Amniotic stem cell (primary cell): ENCODE measurements around the gene KRT15.

ENCODE experiments used
- DNase-seq: peaks from one replicate; lab custom pipeline; 2025; lab: John Stamatoyannopoulos, UW

Gene KRT15

DNA sequence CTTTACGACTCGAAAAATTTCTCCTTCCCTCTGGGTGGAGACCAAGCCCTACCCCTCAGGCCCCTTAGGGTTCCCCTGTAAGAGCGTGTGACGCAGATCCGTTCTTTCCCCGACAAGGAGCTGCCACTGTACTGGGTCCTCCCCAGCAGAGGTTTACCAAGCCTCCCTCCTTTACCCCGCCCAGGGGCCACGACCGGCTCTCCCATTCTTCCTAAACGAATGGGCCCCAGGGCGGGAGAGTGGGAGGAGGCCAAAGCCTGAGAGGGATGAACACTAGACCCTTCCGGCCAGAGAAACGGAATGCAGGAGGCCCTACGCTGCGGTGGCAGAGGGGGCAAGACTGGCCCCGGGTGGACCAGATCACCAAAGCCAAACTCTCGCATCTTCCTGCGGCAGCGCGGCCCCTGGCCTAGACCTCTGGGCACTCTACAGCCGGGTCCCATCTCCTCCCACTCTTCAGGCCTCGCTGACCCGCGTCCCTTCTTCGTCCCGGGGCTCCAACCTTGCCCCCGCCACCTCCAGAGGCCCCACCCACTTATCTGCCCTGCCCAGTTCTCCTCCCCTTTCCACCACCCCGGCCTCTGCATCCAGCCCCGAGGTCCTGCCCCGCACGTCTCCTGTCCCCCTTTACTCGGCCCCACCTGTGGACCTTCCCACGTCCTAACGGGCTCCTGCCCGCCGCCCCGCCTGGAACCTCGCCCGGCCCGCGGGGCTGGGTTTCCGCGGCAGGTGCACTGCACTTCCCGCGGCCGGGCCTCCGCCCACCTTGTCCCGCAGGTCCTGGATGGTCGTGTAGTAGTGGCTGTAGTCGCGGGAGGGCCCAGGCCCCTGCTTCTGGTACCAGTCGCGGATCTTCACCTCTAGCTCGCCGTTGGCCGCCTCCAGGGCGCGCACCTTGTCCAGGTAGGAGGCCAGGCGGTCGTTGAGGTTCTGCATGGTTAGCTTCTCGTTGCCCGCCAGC, 8.7 kb upstream of the KRT15 start:
- DNase-seq = no peak

DNA sequence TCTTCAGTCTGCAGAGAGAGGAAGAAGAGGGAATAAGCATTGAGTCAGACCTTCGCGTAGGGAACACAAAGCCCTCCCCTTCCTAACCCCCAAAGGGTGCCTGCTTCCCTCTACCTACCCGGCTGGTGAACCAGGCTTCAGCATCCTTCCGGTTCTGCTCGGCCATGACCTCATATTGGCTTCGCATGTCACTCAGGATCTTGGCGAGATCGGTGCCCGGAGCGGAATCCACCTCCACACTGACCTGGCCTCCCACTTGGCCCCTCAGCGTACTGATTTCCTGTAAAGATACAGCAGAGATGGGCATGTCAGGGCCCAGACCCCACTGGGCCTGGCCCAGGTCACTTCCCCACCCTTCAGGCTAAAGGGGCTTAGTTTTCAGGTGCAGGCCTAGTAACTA, 5.6 kb upstream of the KRT15 start:
- no peak for DNase-seq

DNA sequence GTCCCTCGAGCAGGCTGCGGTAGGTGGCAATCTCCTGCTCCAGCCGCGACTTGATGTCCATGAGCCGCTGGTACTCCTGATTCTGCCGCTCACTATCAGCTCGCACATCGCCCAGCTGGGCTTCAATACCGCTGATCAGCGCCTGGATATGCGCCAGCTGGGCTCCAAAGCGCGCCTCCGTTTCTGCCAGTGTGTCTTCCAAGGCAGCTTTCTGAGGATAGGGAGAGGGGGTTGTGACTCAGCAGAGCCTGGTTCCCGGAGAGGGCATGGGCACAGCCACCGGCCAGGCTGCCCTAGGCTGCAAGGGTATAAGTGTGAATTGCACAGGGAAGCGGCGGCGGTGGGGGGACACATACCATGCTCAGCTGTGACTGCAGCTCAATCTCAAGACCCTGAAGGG, 5.1 kb upstream of the KRT15 start:
- no peak for DNase-seq

DNA sequence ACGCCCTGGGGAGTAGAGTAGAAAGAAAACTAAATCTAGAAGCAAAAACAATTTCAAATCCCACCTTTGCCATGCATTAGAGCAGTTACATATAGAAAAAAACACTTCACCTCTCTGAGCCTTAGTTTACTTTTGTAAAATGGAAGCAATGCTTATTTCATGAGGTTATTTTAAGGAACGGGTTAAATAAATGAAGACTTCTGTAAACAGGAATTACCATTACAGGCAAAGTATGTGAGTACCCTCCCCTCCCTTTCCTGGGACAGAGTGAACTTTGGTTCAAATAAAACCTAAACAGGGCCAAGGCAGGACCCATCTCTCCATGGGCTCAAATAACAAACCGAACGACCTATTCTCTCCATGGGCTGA, 4.5 kb upstream of the KRT15 start:
- no peak for DNase-seq

DNA sequence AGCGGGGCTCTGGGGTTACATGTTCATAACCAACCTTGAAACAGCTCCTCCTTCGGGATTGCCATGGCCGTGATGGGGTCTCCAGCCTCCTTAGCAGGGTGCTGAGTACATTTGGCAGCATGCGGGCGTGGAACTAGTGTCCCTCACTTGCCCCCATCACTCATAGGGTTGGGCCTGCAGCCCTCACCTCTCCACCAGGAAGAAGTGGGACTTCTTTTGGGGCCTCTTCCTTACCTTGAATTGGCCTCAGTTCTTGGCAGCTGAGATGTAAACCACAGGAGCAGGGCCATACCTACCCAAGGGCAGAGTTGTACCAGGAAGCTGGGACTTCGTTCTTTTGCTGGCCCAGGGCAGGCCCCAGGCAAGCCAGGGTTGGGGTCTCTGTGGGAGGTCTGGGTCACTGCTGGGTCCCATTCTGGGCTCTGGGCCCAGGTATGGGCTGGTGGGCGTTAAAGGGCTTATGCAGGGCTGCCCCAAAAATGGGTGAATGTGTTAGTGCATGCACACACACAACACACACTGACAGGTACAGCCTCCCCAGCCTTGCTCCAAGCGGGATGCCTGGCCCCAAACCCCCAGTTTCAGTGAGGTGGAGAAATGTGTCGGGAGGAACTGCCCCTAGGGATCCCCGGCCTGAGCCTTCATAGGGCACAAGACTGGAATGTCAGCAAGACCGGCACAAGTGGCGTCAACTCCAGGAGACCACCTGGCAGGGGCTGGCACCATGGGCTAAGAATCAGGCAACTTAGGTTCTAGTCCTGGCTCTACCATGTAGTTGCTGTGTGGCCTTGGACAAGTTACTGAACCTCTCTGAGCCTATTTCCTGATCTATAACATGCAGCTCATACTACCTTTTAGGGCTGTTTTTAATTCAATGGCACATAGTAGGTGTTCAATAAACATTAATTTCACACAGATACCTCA, 3.9 kb upstream of the KRT15 start:
- DNase-seq = no peak

DNA sequence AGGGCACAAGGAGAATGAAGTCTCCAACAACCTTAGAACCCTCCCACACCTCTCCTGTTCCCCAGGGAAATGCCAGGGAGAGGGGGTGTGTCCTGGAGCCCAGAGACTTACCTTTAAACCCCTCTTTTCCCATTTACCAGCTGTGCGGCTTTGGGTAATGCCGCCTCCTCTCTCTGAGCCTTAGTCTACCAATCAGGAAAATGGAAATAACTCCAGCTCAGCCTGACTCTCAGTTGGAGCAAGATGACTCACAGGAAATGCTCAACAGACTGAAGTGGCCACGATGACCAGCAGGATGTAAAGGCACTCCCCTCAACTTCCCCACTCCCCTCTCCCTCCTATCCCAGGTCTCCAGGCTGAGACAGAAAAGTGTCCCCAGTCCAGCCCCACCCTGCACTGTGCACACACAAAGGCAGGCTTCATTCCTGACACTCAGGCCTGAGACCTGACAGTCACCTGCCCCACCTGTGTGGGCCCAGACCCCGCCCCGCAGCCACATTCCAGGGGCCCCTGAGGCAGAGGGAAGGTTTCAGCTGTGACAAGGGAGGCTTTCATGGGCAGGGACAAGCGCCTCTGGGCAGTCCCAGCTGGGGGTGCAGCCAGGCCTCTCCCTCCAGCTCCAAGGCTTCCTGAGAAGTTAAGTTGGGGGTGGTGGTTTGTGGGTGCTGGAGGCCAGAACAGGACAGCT, 3.0 kb upstream of the KRT15 start:
- DNase-seq = peak; percentile 59

DNA sequence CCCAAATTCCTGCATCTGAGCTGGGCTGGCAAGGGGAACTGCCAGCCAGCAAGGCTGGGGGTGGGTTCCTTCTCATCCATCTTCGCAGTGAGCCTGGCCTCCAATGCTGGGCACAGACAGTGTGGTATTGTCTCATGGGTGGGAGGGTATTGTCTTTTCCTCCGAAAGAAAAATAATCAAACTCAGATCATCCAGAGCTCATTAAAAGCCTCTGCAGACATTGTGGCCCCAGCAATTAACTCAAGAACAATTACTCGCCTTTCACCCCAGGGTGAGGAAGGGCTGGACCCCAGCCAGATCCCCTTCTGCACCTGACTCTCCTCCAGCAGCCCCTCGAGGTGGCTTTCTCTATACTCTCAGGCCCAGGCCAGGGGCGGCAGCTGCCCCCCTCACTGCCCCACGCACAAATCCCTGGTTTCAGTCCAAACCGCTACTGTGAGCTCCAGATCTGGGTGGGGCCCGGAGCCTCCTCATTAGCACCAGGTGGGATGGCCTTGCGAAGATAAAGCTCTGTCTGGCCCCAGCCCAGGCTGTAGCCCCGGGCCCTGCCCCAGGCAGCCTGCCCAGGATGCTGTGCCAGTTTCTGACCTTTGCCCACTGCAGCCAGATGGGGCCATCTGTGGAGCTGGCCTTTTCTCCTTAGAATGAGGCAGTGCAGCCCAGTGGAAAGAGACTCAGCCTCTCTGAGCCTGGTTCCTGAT, 2.3 kb upstream of the KRT15 start:
- DNase-seq = no peak

DNA sequence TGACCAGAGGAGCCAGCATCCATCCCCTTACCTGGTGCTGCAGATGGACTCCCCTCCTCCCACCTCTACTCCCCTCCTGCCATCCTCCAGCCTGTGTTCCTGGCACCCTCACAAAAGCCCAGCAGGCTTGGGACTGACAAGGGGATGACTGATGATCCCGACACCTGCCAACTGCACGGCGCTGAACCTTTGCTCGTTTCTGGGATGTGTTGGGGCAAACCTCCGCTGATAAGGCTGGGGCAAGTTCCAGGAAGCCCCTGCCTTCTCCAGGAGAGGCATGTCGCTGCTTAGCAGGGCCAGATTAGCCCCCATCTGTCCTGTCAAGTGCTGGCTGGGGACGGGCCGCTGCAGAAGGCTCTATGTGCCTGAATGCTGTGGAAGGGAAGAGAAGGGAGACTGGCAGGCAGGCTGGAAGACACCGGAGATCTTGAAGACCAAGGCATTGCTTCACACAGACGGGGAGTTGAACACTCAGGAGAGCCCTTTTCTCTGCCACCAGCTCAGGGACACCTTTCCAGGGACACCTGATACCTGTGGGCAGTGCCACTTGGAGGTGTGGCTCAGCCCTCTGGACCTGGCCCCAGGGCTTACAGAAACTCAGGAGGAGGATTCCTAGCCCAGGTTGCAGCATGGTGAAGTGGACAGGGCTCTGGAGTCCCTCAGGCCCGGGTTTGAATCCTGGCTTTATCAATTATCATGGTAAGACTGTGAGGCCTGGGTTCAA, 973 bp upstream of the KRT15 start:
- no peak for DNase-seq

DNA sequence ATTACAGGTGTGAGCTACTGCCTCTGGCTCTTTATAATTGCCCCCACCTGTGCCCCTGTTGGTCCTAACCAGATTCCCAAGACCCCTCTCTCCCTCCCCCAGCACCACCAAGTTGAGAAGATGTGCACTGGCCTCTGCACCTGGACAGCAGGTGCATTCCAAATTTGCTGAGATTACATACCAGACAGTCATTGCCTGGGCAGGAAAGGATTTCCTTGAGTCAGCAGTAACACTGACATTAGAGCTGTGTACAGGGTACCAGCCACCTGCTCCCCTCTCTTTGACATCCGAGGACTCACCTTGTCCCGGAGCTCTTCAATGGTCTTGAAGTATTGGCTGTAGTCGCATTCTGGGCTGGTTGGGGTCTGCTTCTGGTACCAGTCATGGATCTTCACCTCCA, 659 bp downstream of the KRT15 start:
- DNase-seq = no peak

DNA sequence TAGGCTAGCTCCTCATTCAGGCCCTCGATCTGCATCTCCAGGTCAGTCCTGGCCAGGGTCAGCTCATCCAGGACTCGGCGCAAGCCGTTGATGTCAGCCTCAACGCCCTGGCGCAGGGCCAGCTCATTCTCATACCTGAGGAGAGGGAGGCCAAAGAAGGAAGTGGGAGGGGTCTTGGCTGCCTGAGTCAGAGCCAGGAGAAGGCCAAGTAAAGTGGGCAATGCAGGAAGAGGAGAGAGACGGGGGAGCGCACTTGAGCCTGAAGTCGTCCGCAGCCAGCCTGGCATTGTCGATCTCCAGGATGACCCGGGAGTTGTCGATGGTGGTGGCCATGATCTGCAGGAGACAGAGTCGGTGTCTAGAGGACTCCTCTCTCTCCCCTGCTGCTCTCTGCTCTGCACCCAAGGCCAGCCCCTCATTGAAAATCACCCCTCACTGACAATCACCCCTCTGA, 1.8 kb downstream of the KRT15 start:
- no peak for DNase-seq

DNA sequence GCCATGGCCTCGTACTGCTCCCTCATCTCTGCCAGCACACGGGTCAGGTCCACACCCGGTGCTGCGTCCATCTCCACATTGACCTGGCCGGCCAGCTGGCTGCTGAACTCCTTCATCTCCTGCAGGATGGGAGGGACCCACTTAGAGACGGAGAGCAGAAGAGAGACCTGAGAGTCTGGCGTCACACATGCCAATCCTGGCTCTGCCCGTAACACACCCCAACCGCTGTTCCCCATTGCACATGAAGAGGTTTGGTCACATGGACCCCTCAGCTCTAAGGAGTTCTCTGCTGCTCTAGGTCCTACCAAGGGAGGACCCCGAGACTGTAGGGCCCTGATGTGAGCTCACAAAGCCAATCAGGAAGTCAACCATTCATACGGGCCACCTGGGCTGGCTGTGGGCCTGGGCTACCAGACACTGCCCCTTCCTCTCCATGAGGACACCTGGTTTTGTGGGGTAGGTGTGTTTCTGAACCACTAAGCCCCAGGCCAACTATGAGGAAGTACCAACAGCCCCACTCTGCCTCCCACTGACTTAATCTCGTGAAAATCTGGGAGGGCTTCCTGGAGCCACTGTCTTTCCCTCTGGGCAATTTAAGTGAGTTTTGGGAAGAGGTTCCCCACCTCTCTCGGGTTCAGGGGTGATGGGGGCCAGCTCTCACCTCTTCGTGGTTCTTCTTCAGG, 2.4 kb downstream of the KRT15 start:
- DNase-seq = no peak

DNA sequence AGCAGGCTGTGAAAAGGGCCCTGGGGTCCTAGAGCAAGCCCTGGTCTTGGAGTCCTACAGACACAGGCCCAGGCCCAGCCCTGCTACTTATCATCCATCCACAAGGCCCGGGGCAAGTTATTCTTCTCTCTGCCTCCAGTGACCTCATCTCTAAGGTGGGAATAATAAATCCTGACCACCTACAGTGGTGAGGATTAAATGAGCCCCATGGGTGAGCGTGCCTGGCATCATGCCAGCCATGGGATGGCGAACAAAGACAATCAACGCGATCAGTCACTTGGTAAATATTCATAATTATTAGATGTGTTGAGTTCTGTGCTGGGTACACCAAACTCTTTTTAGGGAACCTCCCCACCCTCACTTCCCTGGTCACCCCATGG, 5.5 kb downstream of the KRT15 start:
- no peak for DNase-seq

DNA sequence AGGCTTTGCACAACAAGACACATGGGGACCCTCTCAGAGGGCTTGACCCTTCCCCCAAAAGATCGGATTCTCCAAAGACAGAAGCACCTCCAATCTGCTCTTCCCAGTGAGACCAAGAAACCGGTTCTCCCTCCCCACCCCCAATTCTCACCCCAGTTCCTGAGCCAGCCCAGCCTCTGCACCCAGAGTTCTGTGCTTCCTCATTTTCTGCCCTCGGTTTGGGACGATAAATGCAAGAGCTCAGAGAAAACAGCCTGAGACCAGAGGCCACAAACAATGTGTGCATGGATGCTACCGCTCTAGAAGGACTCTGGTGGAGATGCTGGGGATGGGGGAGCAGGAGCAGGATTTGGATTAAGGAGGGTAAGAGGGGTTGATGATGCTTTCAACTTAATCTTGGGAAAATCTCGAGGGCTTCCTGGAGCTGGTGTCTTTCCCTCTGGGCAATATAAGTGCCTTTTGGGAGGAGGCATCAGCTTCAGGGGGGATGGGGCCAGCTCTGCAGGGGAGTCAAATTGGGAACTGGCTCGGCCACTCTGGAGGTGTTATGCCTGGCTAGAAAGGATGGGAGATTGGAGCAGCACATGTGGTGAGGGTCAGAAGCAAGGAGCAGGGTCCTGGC, 6.0 kb downstream of the KRT15 start:
- no peak for DNase-seq

DNA sequence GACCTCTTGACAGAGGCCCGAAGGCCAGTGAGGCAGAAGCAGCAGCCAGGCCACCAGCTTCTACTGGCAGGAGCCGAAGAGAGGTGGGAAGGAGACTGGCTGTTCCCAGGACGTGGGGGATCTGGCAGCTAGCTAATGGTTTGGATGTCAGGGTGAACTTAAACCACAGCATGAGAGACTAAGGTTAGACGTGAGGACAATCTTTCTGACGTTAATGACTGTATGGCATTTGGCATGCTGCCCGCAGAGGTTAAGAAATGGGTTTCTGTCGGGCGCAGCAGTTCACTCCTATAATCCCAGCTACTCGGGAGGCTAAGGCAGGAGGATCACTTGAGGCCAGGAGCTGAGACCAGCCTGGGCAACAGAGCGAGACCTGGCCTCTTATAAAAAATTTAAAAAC, 7.0 kb downstream of the KRT15 start:
- no peak for DNase-seq

DNA sequence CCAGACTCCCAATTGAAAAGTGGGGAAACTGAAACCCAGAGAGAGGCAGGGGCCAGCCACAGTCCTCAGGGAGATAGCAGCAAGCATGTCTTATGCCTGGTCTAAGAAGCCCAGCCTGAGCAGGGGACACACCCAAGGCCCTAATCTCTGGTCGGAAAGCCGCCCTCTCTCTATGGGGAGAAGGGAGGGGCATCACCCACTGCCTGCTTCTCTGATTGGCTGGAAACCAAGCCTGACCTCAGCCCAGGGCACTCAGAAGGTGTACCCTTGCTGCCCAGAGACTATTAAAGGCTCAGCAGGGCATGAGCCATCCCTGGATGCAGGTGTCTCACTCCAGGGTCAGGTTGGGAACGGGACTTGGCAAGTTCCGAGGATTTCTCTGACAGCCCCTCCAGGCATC, 7.6 kb downstream of the KRT15 start:
- DNase-seq = no peak

DNA sequence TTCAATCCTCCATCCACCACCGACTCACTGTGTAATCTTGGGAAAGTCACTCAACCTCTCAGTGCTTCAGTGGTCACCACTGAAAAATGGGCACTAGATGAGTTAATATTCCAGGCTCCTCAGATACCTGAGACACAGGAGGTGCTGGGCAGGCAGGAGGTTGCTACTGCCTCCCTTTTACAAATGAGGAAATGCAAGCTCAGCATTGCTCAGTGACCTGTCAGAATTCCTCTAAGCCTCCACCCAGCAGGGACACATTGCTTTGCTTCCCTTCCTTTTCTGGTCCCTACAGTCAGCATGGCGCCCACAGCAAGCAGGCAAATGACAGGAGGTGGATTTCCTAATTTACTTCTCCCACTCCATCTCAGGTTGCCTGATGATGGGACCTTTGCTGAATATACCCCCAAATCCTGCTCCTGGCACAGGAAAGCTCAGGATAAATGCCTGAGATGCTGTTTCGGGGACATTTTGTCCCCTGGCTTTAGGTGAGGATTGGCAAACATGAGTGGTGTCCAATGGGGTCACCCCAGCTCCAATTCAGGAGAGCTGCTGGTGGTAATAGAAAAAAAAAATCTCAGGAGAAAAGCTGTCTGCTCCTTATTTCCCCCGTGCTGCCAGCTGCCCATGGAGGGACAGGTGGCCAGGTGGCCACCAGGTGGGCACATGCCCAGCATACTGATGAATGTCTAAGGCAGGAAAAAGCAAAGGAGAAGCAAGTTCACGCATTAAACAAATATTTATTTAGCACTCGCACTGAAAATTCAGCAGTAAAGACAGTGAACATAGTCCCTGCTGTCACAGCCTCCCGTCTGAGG, 8.2 kb downstream of the KRT15 start:
- no peak for DNase-seq

DNA sequence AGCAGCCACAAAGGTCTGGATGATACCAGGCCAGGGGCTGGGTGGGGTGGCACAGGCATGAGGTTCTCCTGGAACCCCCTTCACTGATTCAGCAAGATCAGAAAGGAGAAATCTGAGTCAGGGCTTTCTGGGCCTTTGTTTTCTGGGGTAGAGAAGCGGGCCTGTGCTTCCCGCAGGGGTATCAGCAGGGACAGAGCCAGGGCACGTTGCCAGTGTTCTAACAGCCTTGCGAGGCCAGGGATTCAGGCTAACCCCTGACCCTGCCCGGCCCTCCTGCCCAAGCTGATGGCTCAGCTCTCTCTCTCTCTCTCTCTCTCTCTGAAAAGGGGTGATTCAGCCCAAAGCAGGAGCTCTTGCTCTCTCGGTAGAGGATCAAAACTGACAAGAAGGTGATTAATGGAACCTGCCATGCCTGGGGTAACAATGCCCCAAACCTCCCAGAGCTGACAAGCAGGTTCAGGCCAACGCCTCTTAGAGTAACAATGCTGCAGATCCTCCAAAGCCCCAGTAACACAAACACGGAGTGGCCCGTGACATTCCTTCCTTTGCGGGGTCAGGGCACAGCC, 11.3 kb downstream of the KRT15 start:
- DNase-seq = no peak

DNA sequence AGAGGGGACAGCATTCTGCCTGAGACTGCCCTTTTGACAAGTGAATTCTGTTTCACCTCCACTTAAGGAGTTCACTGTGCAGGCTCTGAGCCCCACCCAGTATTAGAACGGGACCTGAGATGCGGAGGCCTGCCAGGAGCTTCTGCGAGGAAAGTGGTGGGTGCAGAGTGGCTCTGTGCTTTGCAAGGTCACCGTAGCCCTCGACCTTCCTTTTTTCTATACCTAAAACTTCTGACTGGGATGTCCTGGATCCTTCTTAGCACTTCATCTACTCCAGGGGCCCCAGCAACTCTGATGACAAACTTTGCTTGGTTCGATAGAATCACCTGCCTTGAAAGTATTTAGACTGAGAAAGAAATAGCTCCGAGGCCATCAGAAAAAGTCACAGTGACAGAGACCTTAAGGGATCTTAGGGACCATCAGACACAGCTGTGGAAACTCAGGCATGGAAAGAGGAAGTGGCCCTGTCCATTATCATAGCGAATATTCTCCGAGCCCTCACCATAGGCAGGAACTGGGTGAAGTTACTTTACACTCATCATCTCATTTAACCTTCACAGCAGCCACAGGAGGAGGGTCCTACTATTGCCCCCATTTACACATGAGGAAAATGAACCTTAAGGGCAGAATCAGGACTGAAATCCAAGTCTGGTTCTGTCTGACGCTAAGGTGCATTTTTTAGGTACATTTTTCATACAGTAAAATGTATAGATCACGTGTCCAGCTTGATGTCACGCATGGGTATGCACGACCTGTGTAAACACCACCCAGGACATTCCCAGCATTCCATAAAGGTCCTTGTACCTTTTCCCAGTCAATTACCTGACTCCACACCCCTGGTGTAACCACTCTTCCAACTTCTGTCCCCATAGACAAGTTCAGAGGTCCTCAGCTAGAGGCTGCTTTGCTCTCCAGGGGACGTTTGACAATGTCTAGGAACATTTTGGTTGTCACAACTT, 12.6 kb downstream of the KRT15 start:
- DNase-seq = no peak
